ENCODE results near the gene MYO3B. TPM values are rescaled to one million over a fixed set of nuclear protein-coding genes. Genes with fewer than 3 reads are reported as not detected.

MYO3B gene
- total and polyA plus RNA-seq, 2 of the 8 experiments (the other 6 are each of a cell fraction or from before 2014, with no cell fraction given), result 0.17 to 0.19 TPM

DNA sequence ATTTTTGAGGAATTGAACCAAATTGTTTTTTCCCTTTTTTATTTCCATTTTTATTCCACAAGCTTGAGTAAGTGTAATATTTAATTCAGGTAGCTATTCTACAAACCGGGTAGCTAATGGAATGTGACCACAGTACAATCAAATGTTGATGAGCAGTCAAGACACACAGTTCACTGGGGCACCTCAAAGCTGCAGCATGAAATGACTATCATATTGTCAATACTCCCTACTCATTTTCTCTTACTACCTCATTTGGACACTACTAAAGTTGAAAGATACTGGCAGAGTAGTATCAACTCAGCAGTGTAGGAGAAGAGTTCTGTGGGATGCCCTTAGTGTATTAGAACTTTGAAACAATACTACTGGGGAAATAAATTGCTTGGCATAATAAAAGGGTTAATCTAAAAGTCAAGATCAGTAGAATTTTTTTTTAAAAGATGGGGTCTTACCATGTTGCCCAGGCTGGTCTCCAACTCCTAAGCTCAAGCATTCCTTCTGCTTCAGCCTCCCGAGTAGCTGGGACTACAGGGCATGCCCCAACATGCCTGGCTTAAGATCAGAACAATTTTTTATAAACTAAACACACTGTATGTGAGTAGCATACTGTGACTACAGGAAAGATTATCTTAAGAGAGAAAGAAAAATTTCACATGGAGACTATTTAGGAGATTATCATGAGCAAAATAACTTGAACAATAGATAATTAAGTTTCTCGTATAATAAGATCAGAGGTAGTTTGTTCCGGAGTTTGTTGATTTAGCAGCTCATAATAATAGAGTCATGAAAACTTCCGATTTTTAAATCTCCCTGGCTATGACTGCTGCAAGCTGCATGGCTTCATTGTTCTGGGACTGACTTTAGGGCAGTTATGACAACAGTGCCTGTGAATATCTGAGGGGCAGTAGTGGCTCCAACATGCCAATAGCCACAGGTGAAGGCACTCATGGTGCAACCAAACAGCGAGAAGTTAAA lies 43.7 kb downstream of the MYO3B start:
- H2BK20ac ChIP-seq (ENCODE audit: low read length), result peak overlapping the region; percentile 27; the same call in 1 of the 2 replicates
- no peak overlapping the region for H3K14ac ChIP-seq (ENCODE audit: insufficient read length)
- 0 out of 2 replicates have a peak overlapping the region, but pooled peaks have one; percentile 20 for H3K27ac ChIP-seq (ENCODE audit: low read depth, low read length)
- H2BK15ac ChIP-seq (ENCODE audit: low read length), result no peak overlapping the region
- H3K79me2 ChIP-seq (ENCODE audit: control insufficient read depth in 1 of 2, insufficient read depth in 2 of 2, low read length in 2 of 2), result no peaks in the 10 kb centered on the region
- no peak overlapping the region; the same call in 1 of the 2 replicates for H2BK12ac ChIP-seq (ENCODE audit: low read depth, low read length)
- DNase-seq (ENCODE audit: low read depth in 1 of 2, low spot score in 2 of 2) (peak in 1 of 2 experiments; percentile 49), FAIRE-seq (no peak)
- H2AFZ ChIP-seq (ENCODE audit: low read length), result no peak overlapping the region
- no peaks in the 10 kb centered on the region; a peak in 1 of 8 replicates for H3K36me3 ChIP-seq (ENCODE audit: control insufficient read depth in 2 of 4, insufficient read depth in 4 of 4, low read length in 3 of 4)
- H2BK120ac ChIP-seq (replicated peaks; ENCODE audit: low read depth, low read length), result peak overlapping the region; percentile 93
- H3K27me3 ChIP-seq (replicated peaks in 1 of 4; ENCODE audit: control insufficient read depth in 3 of 4, extremely low read depth in 1 of 4, insufficient read depth in 3 of 4, low read length in 3 of 4), result no peaks in the 10 kb centered on the region
- no peaks in the 10 kb centered on the region for H4K20me1 ChIP-seq (replicated peaks in 1 of 2; ENCODE audit: control insufficient read depth in 1 of 2, insufficient read depth in 2 of 2, low read length in 2 of 2)
- H4K5ac ChIP-seq (ENCODE audit: insufficient read length, low read depth, low read length), result peak overlapping the region; percentile 51
- WGBS, 2 experiments (ENCODE audit: extremely low coverage in 1 of 2, insufficient coverage in 1 of 2, insufficient read length in 1 of 2, insufficient replicate concordance in 2 of 2, low coverage in 1 of 2, low lambda C conversion rate in 2 of 2, missing lambda C conversion rate in 1 of 2), result 85% methylated on average over 6 of the region's 6 CpGs; no CpG with 5 or more reads in 1 of the 2 experiments
- TF ChIP-seq SP4 (IDR thresholded peaks at IDR 0.05; ENCODE audit: low read length) (no peak), POU5F1 (IDR thresholded peaks at IDR 0.05; ENCODE audit: low read depth, low read length) (no peak), CEBPB (IDR thresholded peaks at IDR 0.05; ENCODE audit: low read depth, low read length) (no peak)
- POLR2A ChIA-PET (ENCODE audit: partially characterized antibody), result interaction anchor here (1.4 kb wide), 1 partner anchor 137 kb away, joined by 3 read pairs; no protein-coding TSS in a partner anchor
- peak overlapping the region; percentile 63 for H3K18ac ChIP-seq (ENCODE audit: extremely low read depth, low read length)
- no peaks in the 10 kb centered on the region for H3K79me1 ChIP-seq (ENCODE audit: low read depth, low read length)
- no peak overlapping the region for H3K4me3 ChIP-seq (ENCODE audit: extremely low read depth in 1 of 4, insufficient read depth in 2 of 4, low read depth in 3 of 4, low read length in 4 of 4)
- no peaks in the 10 kb centered on the region for H3K9me3 ChIP-seq (ENCODE audit: insufficient read depth in 2 of 2, low read depth in 1 of 2, low read length in 1 of 2)
- H3K4ac ChIP-seq (replicated peaks; ENCODE audit: insufficient read length, low read depth, low read length), result peak overlapping the region; percentile 25
- H3K56ac ChIP-seq (replicated peaks; ENCODE audit: insufficient read length, low read depth, low read length), result no peak overlapping the region
- H3K23me2 ChIP-seq (ENCODE audit: low read depth, low read length), result no peaks in the 10 kb centered on the region
- H3K9ac ChIP-seq (replicated peaks in 1 of 4; ENCODE audit: extremely low read depth in 1 of 4, low read depth in 3 of 4, low read length in 3 of 4), result no peak overlapping the region
- no peak overlapping the region for H3K23ac ChIP-seq (ENCODE audit: insufficient read length)
- no peak overlapping the region for H3K4me2 ChIP-seq (ENCODE audit: insufficient read depth in 1 of 2, low read depth in 2 of 2, low read length in 2 of 2)
- H4K91ac ChIP-seq (replicated peaks; ENCODE audit: insufficient read length, low read length), result peak overlapping the region; percentile 91
- H2AK5ac ChIP-seq (ENCODE audit: low read depth, low read length), result no peak overlapping the region
- H4K8ac ChIP-seq (ENCODE audit: extremely low read depth, insufficient read depth, low read length), result no peak overlapping the region
- peak overlapping the region; percentile 96; the same call in 1 of the 2 replicates for H2BK5ac ChIP-seq (ENCODE audit: low read depth, low read length)
- CTCF ChIA-PET (ENCODE audit: partially characterized antibody), result interaction anchor here (0.9 to 3.9 kb wide), 8 partner anchors 11 to 547 kb away, joined by 3 to 39 read pairs (median 4); no protein-coding TSS in a partner anchor
- H3K4me1 ChIP-seq (replicated peaks in 1 of 4; ENCODE audit: control insufficient read depth in 3 of 4, insufficient read depth in 4 of 4, low read length in 3 of 4), result peaks cover 0 to 14% (median 8%) of the 10 kb centered on the region in 4 experiments; a peak in 4 of 7 replicates
